ENCODE results near the gene PIR.

DNA sequence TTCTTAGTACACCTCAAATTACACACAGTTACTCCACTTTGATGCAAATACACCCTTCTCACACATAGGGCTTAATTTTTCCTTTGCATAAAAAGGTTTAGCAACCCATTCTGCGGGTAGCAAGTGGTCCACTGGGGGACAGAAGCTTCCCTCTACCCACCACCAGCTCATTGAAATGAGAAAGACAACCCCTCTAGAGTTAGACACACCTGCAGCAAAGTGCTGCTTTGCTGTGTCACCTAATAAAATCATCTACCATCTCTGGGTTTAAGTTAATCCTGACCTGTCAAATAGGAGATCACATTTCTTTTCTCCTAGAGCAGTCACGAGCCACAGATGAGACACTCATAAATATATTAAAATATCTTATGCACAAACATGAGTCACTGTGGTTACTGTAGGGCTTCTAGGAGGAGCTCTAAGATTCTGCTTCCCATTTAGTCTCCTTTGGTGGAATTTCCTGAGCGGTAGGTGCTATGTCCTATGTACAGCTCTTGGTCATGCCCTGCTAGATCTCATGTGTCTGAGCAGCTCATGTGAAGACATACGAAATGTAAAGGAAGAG, 19.4 kb upstream of the PIR start:
- TF ChIP-seq, protein P1, sequence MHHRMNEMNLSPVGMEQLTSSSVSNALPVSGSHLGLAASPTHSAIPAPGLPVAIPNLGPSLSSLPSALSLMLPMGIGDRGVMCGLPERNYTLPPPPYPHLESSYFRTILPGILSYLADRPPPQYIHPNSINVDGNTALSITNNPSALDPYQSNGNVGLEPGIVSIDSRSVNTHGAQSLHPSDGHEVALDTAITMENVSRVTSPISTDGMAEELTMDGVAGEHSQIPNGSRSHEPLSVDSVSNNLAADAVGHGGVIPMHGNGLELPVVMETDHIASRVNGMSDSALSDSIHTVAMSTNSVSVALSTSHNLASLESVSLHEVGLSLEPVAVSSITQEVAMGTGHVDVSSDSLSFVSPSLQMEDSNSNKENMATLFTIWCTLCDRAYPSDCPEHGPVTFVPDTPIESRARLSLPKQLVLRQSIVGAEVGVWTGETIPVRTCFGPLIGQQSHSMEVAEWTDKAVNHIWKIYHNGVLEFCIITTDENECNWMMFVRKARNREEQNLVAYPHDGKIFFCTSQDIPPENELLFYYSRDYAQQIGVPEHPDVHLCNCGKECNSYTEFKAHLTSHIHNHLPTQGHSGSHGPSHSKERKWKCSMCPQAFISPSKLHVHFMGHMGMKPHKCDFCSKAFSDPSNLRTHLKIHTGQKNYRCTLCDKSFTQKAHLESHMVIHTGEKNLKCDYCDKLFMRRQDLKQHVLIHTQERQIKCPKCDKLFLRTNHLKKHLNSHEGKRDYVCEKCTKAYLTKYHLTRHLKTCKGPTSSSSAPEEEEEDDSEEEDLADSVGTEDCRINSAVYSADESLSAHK (tag by site-specific recombination; IDR thresholded peaks at IDR 0.05), result no peak
- TF ChIP-seq ZNF223 (tag by site-specific recombination; IDR thresholded peaks at IDR 0.05), result no peak
- TF ChIP-seq ZNF138 (tag by site-specific recombination; IDR thresholded peaks at IDR 0.05; ENCODE audit: borderline replicate concordance), result no peak
- TF ChIP-seq ZNF600 (tag by site-specific recombination; IDR thresholded peaks at IDR 0.05), result no peak
- TF ChIP-seq ZBTB7A (tag by site-specific recombination; IDR thresholded peaks at IDR 0.05; ENCODE audit: low read depth), result no peak

Measured in HEK293 (cell line).